Mucosa of gallbladder (tissue), 1 donor: ENCODE results near the gene TRIM13. TPM values are rescaled to one million over a fixed set of nuclear protein-coding genes. Genes with fewer than 3 reads are reported as not detected.
"Not testable (repeated sequence)": the region's sequence is repeated elsewhere in the genome, so short reads cannot be mapped to it uniquely, and the experiment has no call there.

Experiments
- DNase-seq: peaks from one replicate; pipeline ENCODE4 v3.0.0-alpha.2; 2020; ENCODE audit warnings: low spot score
- total RNA-seq: library from RNA; stranded (reverse); gene quantifications from one replicate; pipeline ENCODE4 v1.2.1, GENCODE V29; 2021
- donor health status: DM: no; HTN: no; CAD: no.

TRIM13 gene, protein sequence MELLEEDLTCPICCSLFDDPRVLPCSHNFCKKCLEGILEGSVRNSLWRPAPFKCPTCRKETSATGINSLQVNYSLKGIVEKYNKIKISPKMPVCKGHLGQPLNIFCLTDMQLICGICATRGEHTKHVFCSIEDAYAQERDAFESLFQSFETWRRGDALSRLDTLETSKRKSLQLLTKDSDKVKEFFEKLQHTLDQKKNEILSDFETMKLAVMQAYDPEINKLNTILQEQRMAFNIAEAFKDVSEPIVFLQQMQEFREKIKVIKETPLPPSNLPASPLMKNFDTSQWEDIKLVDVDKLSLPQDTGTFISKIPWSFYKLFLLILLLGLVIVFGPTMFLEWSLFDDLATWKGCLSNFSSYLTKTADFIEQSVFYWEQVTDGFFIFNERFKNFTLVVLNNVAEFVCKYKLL
- total RNA-seq: 25.5 TPM

DNA sequence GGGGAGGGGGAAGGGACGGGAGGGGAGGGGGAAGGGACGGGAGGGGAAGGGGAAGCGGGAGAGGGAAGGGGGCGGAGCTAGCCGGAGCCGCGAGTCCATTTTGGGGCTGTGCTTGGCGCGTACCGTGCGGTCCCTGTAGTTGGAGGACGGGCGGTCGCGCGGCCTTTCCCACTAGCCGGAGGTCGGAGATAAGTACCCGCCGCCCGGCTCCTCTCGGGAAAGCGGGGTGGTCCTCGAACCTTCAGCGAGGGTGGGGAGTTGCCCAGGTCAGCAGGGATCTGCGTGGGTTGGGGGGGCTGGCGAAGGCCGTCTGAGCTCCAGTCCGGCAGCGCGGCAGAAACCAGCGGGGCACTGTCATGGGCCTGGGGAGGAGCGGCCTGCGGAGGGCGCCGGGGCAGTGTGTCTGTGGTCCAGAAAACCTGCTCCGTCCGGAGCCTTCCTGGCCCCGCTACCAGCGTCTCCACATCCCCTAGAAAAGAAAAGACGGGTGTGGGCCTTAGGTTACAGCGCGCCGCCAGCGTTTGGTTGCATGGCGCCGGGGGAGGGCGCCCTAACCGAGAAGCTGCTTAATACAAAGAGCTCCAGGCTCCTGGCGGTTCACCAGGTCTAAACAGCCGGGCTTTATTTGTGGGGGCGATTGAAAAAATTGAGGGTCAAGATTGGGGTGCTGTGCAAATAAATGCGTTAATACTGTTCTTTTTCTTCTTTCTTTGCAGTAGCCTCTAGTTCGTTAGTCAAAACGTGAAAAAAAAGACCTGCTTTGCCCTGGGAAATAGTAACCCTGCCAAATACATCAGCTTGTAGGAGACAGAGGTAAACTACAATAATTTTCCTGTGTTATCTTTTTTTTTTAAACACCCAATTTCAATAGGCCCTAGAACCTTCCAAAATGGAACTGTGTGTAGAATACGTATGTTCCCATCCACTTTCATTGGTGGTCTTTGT is at the start of gene TRIM13:
TSS of gene TRIM13 (plus strand) at position 92 of the 945 bp plus-strand sequence. CDS start 14,899 bp downstream, outside the sequence.
- peak; percentile 89 for DNase-seq

DNA sequence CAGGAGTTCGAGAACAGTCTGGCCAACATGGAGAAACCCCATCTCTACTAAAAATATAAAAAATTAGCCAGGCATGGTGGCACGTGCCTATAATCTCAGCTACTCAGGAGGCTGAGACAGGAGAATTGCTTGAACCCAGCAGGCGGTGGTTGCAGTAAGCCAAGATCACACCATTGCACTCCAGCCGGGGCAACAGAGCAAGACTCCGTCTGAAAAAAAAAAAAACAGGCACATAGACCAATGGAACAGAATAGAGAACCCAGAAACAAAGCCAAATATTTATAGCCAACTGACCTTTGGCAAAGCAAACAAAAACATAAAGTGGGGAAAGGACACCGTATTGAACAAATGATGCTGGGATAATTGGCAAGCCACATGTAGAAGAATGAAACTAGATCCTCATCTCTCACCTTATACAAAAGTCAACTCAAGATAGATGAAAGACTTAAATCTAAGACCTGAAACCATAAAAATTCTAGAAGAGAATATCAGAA is 48.0 kb upstream of the TRIM13 start:
- DNase-seq: not testable (repeated sequence)

DNA sequence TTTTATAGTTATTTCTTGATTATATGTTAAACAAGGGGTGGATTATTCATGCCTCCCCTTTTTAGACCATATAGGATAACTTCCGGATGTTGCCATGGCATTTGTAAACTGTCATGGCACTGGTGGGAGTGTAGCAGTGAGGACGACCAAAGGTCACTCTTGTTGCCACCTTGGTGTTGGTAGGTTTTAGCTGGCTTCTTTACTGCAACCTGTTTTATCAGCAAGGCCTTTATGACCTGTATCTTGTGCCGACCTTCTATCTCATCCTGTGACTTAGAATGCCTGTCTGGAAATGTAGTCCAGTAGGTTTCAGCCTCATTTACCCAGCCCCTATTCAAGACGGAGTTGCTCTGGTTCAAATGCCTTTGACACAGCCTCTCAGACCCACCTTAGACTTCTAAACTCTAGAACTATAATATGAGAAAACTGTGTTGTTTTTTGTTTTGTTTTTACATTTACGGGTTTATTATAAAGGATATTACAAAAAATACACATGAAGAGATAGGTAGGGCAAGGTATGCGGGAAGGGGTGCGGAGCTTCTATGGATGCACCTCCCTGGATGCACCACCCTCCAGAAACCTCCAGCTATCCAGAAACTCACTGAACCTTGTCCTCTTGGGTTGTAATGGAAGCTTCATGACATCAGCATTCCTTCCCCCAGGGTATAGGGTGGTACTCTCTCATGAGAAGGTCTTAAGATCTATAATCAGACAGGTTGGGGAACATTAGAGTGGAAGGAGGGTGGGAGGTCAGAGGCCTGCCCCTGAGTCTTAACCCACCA is 44.9 kb upstream of the TRIM13 start:
- DNase-seq: no peak

DNA sequence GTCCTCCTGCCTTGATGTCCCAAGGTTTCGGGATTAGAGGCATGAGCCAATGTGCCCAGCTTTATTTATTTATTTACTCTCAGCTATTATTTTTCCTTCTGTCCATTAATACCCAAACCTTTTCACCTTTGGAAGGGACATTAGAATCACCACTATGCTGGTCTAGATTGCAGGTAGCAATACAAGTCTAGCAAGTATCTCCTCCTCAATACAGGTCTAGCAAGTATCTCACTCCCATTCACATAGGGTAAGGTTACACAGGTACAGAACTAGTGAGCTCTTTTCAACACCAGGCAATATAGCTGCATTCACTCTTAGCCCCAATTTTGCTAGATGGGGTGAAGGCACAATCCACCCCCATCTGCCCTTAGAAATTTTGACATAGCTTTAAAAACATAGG is 43.3 kb upstream of the TRIM13 start:
- no peak for DNase-seq

DNA sequence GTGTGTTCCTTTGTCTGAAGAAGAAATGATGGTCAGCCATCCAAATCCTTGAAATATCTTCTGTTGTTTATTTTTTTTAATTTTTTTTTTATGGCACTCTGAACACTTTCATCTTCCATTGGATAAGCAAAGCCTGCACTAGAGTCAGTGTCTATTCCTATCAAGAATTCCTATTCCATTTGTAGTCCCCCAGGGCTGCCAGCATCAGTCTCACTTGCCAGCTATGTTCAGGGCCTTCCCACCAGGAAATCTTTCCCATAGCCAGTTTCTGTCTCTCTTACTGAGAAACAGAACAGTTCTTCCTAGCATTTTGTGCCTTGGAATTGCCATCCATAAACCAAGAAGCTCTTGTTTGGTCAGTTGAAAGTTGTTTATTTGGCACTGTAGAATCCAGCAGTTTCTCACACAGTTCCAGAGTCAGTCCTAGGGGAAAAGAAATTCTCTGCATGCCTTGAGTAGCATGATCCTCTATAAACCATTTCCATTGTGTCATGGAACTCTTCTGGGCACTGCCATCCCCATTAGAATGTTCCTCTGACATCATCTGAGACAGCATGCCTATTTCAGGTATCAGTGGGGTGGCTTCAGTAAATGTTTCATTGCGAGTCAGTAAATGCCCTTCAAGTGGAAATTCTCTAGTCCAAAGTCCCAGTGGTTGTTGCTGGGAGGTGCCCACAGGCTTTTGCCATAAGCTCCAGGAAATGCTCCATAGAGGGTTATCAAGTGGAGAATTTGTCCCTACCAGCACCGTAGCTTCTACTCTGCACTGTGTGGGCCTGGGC is 42.0 kb upstream of the TRIM13 start:
- DNase-seq: no peak

DNA sequence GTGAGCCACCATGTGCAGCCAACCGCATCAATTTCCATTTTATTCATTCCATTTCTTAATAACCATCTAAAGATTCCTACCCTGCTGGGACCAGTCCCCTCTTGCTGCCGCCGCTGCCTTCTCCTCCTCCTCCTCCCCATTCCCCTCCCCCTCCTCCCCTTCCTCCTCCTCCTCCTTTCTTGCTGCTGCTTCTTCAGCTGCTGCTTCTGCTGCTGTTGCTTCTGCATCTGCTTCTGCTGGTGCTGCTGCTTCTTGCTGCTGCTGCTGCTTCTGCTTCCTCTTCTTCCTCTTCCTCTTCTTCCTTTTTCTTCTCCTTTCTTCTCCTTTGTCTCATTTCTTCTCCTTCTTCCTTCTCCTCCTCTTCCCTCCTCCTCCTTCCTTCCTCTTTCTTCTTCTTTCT is 40.7 kb upstream of the TRIM13 start:
- no peak for DNase-seq

DNA sequence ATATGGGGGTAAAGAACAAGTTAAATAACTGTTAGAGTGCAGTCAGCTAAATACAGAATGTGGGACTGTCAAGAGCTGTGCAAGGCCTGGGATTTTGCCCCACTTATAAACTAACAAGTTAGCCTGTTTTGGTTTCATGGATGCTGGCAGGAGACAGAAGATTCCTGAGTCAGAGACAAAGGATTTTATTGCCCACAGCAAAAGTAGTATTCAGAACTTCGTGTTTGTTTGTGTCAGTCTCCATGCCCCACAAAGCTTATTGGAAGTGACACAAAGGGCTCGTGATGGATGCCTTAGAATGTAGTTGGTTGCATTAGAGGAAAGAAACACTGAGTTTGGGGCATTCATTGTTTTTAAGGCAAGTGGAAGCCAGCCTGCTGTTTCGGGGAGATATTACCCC is 38.5 kb upstream of the TRIM13 start:
- DNase-seq: no peak

DNA sequence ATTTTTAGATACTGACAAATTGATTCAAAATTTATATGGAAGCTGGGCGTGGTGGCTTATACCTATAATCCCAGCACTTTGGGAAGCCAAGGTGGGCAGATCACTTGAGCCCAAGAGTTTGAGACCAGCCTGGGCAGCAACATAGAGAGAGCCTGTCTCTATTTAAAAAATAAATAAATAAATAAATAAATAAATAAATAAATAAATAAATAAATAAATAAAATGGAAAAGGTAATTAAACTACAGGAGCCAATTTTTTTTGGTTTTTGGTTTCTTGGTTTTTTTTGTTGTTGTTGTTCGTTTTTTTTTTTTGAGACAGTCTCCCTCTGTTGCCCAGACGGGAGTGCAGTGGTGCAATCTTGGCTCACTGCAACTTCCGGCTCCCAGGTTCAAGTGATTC is 29.4 kb upstream of the TRIM13 start:
- no peak for DNase-seq

DNA sequence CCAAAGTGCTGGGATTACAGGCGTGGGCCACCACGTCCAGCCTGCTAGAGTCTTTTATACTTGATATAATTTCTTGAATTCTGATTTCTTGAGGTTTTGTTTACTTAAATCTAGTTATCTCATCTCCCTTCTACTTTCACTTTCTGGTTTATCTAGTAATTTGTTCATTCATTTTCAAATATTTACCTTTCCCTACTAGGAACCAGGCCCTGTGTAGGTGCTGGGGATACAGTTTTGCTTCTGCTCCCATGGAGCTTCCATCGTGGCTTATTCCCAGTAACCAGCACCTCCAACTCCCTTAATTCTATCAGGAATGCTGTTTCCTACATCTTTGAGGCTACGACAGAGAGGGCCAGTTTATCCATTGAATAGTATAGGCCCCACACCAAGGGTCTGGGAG is 24.1 kb upstream of the TRIM13 start:
- no peak for DNase-seq

DNA sequence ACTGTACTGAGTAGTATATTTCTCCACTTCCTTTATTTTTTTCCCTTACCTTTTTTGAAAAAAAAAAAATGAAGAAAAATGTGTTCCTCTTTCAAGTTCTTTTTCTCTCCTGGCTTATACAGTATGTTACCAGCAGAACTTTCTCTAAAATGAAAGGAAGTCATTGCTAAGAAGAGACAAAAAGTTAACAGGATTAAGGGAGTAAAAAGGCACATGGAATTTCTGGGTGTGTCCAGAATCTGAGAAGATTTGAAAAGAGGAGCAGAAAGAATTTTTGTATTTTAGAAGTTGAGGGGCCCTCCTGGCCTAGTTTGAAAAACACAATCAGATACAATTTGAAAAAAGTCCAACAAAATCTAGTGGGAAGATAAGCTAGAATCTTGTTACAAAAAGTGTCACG is 21.0 kb upstream of the TRIM13 start:
- DNase-seq: no peak

DNA sequence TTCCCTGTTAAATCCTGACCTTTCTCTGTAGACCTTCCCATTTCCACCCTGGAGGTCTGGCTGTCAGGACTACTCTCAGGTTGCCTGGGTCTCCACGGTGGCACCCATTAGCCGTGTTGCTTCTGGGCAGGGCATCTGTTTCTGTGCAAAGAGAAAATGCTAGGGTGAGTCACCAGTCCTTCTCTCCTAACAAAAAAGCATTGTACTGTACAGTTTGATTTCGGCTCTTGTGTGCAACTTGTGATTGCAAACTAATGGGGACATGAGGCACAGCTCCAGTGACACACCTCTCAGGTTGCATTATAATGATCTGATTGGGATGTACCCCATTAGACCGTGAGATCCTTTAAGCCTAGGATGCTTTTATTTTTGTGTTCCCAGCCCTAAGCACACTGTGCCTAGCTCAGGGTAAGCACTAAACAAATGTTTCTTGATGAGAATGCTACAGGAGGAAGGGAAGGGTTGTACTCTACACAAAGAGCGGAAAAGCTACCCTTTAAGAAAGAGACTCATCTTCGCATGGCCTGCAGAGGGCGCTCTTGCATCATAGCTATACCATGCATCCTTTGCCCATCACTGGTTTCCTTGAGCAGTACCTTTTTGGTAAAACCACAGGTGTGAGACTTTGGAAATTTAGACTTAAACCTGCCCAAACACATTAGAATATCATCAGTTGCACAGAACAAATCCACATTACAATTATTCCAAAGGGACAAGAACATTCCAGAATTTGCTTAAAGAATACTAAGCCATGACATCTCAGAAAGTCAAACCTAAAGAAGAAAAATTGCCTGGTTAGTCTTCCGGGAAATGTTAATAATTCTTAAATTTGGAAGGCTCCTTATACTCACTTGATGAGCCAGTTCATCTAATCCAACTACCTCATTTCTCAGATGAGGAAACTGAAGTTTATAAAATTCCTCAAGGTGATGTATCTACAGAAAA is 20.3 kb upstream of the TRIM13 start:
- DNase-seq: peak; percentile 60

DNA sequence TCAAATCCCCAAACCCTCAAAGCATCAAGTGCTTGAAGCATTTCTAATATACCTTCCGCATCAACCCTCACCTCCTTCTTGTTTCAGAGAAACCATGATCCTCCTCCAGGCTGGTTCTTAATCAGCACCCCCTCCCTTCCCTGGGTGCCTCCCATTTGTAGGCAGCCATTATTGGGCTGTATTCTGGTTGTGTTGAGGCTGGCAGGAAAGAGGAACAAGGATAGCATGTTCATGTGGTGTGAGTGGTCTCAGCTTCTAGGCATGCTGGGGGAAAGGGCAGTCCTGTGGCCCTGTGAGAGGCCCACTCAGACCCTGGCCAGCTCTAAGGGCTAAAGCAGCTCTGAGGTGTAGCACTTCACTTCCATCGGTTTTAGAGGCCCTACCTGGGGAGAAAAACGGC is 18.9 kb upstream of the TRIM13 start:
- no peak for DNase-seq

DNA sequence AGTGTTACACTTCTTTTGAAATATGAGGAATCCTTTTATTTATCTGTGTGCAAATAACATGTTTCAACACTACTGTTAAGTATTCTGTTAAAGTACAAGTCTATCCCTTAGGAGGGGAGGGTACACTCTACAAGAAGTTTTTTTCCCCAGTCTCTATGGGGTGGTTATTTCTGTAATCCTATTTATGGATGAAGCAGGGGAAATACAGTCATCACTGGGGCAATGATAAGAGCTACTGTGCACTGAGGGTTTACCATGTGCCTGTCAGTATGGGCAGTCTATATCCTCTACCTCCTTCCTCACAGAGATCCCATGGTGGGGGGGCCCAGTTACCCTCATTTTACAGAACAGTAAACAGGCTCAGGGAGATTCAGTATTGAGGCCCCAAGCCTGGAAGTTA is 16.6 kb upstream of the TRIM13 start:
- DNase-seq: no peak

DNA sequence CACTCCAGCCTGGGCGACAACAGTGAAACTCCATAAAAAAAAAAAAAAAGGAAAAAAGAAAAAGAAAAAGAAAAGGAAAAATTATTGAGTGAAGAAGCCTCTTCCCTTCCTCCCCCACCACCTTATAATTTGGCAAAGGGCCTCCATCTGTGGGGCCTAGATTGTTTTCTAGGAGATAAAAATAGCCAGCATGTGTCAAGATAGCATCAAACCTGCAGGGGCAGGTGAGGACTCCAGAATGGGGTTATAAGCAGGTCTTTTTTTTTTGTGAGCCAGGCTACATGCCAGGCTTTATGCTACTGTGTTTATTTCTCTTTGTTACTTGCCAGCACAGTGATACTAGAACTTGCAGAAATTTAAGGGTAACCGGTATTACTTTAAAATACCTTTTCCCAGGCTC is 11.7 kb upstream of the TRIM13 start:
- no peak for DNase-seq

DNA sequence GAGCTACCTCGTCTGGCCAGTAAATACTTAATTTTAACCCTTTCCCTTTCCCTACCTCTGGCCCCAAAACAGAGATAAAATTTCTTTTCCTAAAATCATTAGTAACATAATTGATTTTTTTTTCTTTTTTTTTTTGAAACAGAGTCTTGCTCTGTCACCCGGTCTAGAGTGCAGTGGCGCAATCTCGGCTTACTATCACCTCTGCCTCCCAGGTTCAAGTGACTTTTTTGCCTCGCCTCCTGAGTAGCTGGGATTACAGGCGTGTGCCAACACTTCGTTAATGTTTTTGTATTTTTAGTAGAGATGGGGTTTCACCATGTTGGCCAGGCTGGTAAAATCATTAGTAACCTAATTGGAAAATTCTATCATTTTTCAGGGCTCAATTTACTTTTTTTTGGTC is 10.4 kb upstream of the TRIM13 start:
- DNase-seq: no peak

DNA sequence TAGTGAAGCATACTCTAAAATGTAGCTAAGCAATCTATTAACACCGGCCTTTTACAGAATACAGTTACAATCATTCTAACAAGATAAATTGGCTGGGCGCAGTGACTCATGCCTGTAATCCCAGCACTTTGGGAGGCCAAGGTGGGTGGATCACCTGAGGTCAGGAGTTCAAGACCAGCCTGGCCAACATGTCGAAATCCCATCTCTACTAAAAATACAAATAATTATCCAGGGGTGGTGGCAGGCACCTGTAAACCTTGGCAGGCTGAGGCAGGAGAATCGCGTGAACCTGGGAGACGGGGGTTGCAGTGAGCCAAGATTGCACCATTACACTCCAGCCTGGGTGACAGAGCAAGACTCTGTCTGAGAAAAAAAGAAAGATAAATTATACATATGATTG is 6.2 kb upstream of the TRIM13 start:
- not testable (repeated sequence) for DNase-seq

DNA sequence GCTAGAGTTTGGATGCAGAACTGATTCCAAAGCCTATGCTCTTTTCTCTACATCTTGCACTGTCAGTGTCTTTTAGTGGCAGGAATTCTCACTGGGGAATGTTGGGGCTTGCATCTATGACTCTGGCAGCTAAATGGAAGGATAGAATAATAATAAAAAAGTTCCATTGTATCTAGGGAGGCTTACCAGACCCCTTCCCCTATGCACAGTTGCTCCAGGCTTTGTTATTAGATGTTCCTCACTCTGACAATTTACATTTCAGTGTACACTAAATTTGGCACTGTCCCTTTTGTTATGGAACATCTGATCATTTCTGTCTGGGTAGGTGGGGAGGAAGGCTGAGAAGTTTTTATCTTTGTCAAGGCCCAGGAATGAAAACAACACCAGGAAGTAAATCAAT is 3.7 kb upstream of the TRIM13 start:
- DNase-seq: no peak

DNA sequence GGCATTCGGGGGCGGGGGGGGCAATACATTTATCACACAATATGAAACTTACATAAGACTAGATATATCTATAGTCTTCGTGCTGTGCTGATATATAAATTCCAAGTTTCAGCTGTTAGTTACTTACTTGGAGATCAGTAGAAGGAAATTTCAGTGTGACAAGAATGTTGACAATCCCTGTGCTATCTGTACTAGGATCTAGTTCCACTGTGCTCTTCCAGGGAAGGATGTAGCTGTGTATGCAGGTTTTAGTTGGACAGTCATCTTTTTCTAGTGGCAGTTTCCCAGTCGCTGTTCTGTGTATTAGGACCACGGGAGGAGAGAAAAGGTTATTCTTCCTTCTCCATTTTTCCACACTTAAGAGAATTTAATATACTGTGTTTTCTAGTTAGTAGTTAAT is 3.2 kb upstream of the TRIM13 start:
- DNase-seq: no peak

DNA sequence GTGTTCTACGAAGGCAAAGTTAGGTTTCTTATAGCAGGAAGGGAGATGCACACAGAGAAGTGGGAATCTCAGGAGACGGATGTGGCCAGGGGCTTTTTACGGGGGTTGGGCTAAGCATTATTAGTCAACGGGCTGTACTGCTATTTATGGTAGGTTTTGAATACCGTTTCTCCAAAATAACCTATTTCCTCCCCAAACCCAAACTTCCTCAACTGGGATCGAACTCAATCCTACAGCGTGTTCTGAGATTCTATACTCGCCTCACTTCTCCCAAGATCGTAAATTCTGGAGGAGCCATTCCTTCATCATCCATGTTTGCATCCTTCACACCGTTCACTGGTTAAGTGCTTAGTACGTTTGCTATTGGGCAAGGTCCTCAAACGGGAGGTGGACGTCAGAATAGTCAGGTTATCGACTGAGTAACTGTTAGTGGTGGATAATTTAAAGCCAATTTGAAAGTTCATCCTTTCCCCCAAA is 1.2 kb upstream of the TRIM13 start:
- DNase-seq: no peak
